ENCODE measurements around the gene IMP4. TPM values are rescaled to one million over a fixed set of nuclear protein-coding genes. Genes with fewer than 3 reads are reported as not detected.

The IMP4 gene
- total and polyA plus RNA-seq, 2 of the 8 experiments (the other 6 are each of a cell fraction or from before 2014, with no cell fraction given), result 96.8 to 194 TPM

GRCh38 chr2:130369965-130370341, 27.3 kb downstream of the IMP4 start:
- no peak overlapping the region for H2AFZ ChIP-seq (ENCODE audit: low read length)
- no peak overlapping the region for H3K4me2 ChIP-seq (ENCODE audit: insufficient read depth in 1 of 2, low read depth in 2 of 2, low read length in 2 of 2)
- H3K9me3 ChIP-seq (ENCODE audit: insufficient read depth in 2 of 2, low read depth in 1 of 2, low read length in 1 of 2), result no peaks in the 10 kb centered on the region
- H2BK20ac ChIP-seq (ENCODE audit: low read length), result no peak overlapping the region
- H3K36me3 ChIP-seq (ENCODE audit: control insufficient read depth in 2 of 4, insufficient read depth in 4 of 4, low read length in 3 of 4), result no peaks in the 10 kb centered on the region
- H3K56ac ChIP-seq (replicated peaks; ENCODE audit: insufficient read length, low read depth, low read length), result no peak overlapping the region
- 91% methylated on average over 5 of the region's 5 CpGs; no CpG with 5 or more reads in 1 of the 2 experiments for WGBS, 2 experiments (ENCODE audit: extremely low coverage in 1 of 2, insufficient coverage in 1 of 2, insufficient read length in 1 of 2, insufficient replicate concordance in 2 of 2, low coverage in 1 of 2, low lambda C conversion rate in 2 of 2, missing lambda C conversion rate in 1 of 2)
- DNase-seq (ENCODE audit: low read depth in 1 of 2, low spot score in 2 of 2) (no peak), FAIRE-seq (no peak)
- H4K8ac ChIP-seq (ENCODE audit: extremely low read depth, insufficient read depth, low read length), result no peak overlapping the region
- no peaks in the 10 kb centered on the region for H4K20me1 ChIP-seq (replicated peaks in 1 of 2; ENCODE audit: control insufficient read depth in 1 of 2, insufficient read depth in 2 of 2, low read length in 2 of 2)
- H3K79me2 ChIP-seq (ENCODE audit: control insufficient read depth in 1 of 2, insufficient read depth in 2 of 2, low read length in 2 of 2), result no peaks in the 10 kb centered on the region
- no peak overlapping the region for H3K18ac ChIP-seq (ENCODE audit: extremely low read depth, low read length)
- H3K27me3 ChIP-seq (replicated peaks in 1 of 4; ENCODE audit: control insufficient read depth in 3 of 4, extremely low read depth in 1 of 4, insufficient read depth in 3 of 4, low read length in 3 of 4), result peaks cover 0 to 2% (median 0%) of the 10 kb centered on the region in 4 experiments; a peak in 1 of 7 replicates
- no peak overlapping the region for H3K9ac ChIP-seq (replicated peaks in 1 of 4; ENCODE audit: extremely low read depth in 1 of 4, low read depth in 3 of 4, low read length in 3 of 4)
- no peak overlapping the region for H2BK5ac ChIP-seq (ENCODE audit: low read depth, low read length)
- no peak overlapping the region for H2BK12ac ChIP-seq (ENCODE audit: low read depth, low read length)
- no peak overlapping the region for H3K4ac ChIP-seq (replicated peaks; ENCODE audit: insufficient read length, low read depth, low read length)
- no peak overlapping the region for H3K14ac ChIP-seq (ENCODE audit: insufficient read length)
- ChIA-PET POLR2A (ENCODE audit: partially characterized antibody) (interaction anchor here (2.7 kb wide), 1 partner anchor 18 kb away, joined by 7 read pairs; no protein-coding TSS in a partner anchor), CTCF (ENCODE audit: partially characterized antibody) (interaction anchor here (0.6 to 1.8 kb wide), 3 partner anchors 7 to 33 kb away, joined by 3 to 4 read pairs (median 3); no protein-coding TSS in a partner anchor)
- peaks cover 6% of the 10 kb centered on the region; the same call in 1 of the 2 replicates for H3K79me1 ChIP-seq (ENCODE audit: low read depth, low read length)
- TF ChIP-seq CTCF (IDR thresholded peaks at IDR 0.05; ENCODE audit: control extremely low read depth in 1 of 3, insufficient read depth in 1 of 3, low read depth in 1 of 3, low read length in 3 of 3) (no peak), JUND (IDR thresholded peaks at IDR 0.05; ENCODE audit: low read length) (no peak), CBX8 (IDR thresholded peaks at IDR 0.05; ENCODE audit: borderline replicate concordance, low read depth, low read length) (no peak), CHD1 (IDR thresholded peaks at IDR 0.05; ENCODE audit: low read depth, low read length) (no peak), KDM5A (IDR thresholded peaks at IDR 0.05; ENCODE audit: low read length) (no peak)
- no peak overlapping the region for H4K5ac ChIP-seq (ENCODE audit: insufficient read length, low read depth, low read length)
- H2BK15ac ChIP-seq (ENCODE audit: low read length), result no peak overlapping the region
- H3K4me3 ChIP-seq (ENCODE audit: extremely low read depth in 1 of 4, insufficient read depth in 2 of 4, low read depth in 3 of 4, low read length in 4 of 4), result no peak overlapping the region
- peaks cover 3% of the 10 kb centered on the region; the same call in 1 of the 2 replicates for H3K23me2 ChIP-seq (ENCODE audit: low read depth, low read length)
- H2BK120ac ChIP-seq (replicated peaks; ENCODE audit: low read depth, low read length), result no peak overlapping the region
- no peak overlapping the region for H2AK5ac ChIP-seq (ENCODE audit: low read depth, low read length)
- H4K91ac ChIP-seq (replicated peaks; ENCODE audit: insufficient read length, low read length), result no peak overlapping the region
- peaks cover 0 to 13% (median 5%) of the 10 kb centered on the region in 4 experiments; a peak in 5 of 7 replicates for H3K4me1 ChIP-seq (replicated peaks in 1 of 4; ENCODE audit: control insufficient read depth in 3 of 4, insufficient read depth in 4 of 4, low read length in 3 of 4)
- no peak overlapping the region for H3K23ac ChIP-seq (ENCODE audit: insufficient read length)
- no peak overlapping the region for H3K27ac ChIP-seq (ENCODE audit: low read depth, low read length)

All from H1 (cell line).